ENCODE data around the gene AUTS2. TPM values are rescaled to one million over a fixed set of nuclear protein-coding genes. Genes with fewer than 3 reads are reported as not detected.

The AUTS2 gene
- polyA plus RNA-seq, 1 donor from 2014 or later = 97.3 TPM

DNA sequence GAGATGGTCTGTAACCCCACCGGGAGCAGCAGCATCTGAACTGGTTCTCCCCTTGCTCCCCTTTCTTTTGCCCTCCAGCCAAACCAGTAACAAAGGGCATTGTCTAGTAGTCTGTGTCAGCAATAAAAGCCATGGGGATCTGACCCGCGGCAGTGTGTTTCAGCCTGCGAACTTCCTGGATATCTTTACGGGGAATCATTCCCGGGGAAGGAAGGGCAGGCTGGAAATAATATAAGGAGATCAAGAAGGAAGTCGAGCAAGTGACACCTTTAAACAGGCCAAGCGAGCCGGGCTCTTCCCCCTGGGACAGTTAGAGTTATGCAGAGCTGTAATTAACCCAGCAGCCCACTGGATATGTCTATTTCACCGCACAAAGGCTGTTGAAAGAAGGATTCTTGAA is 872.5 kb downstream of the AUTS2 start:
- H4K20me1 ChIP-seq (ENCODE audit: insufficient read depth) = no peaks in the 10 kb centered on the region
- no peak overlapping the region for H3K9ac ChIP-seq (ENCODE audit: low read length)
- no peaks in the 10 kb centered on the region for H3K9me3 ChIP-seq (ENCODE audit: low read length)
- peak overlapping the region; percentile 14 for H3K27ac ChIP-seq (ENCODE audit: low read length)
- H3K9me2 ChIP-seq (ENCODE audit: insufficient read depth, low read length) = no peaks in the 10 kb centered on the region
- H3K4me2 ChIP-seq (ENCODE audit: low read length) = no peak overlapping the region
- no peaks in the 10 kb centered on the region for H3K27me3 ChIP-seq (ENCODE audit: insufficient read depth, low read depth, low read length)
- no peaks in the 10 kb centered on the region for H3F3A ChIP-seq (ENCODE audit: insufficient read depth, low read length, poor library complexity, severe bottlenecking)
- no peaks in the 10 kb centered on the region for H3K79me2 ChIP-seq (replicated peaks; ENCODE audit: insufficient read depth, low read length)
- H2AFZ ChIP-seq (ENCODE audit: low read depth, low read length) = no peak overlapping the region
- TF ChIP-seq POLR2AphosphoS5 (IDR thresholded peaks at IDR 0.05) (no peak), MXI1 (conservative IDR thresholded peaks at IDR 0.05; ENCODE audit: poor library complexity, severe bottlenecking) (no peak), TAF1 (IDR thresholded peaks at IDR 0.05; ENCODE audit: low read depth) (no peak), EZH2 (IDR thresholded peaks at IDR 0.05; ENCODE audit: borderline replicate concordance, insufficient read depth, low read length, poor library complexity, severe bottlenecking) (no peak), SMC3 (conservative IDR thresholded peaks at IDR 0.05; ENCODE audit: poor library complexity) (no peak), EP300 (conservative IDR thresholded peaks at IDR 0.05; ENCODE audit: poor library complexity, severe bottlenecking) (no peak), RAD21 (conservative IDR thresholded peaks at IDR 0.05) (no peak)
- TF ChIP-seq, protein P1, sequence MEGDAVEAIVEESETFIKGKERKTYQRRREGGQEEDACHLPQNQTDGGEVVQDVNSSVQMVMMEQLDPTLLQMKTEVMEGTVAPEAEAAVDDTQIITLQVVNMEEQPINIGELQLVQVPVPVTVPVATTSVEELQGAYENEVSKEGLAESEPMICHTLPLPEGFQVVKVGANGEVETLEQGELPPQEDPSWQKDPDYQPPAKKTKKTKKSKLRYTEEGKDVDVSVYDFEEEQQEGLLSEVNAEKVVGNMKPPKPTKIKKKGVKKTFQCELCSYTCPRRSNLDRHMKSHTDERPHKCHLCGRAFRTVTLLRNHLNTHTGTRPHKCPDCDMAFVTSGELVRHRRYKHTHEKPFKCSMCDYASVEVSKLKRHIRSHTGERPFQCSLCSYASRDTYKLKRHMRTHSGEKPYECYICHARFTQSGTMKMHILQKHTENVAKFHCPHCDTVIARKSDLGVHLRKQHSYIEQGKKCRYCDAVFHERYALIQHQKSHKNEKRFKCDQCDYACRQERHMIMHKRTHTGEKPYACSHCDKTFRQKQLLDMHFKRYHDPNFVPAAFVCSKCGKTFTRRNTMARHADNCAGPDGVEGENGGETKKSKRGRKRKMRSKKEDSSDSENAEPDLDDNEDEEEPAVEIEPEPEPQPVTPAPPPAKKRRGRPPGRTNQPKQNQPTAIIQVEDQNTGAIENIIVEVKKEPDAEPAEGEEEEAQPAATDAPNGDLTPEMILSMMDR (IDR thresholded peaks at IDR 0.05; ENCODE audit: poor library complexity, severe bottlenecking) = no peak
- TF ChIP-seq, protein P2, sequence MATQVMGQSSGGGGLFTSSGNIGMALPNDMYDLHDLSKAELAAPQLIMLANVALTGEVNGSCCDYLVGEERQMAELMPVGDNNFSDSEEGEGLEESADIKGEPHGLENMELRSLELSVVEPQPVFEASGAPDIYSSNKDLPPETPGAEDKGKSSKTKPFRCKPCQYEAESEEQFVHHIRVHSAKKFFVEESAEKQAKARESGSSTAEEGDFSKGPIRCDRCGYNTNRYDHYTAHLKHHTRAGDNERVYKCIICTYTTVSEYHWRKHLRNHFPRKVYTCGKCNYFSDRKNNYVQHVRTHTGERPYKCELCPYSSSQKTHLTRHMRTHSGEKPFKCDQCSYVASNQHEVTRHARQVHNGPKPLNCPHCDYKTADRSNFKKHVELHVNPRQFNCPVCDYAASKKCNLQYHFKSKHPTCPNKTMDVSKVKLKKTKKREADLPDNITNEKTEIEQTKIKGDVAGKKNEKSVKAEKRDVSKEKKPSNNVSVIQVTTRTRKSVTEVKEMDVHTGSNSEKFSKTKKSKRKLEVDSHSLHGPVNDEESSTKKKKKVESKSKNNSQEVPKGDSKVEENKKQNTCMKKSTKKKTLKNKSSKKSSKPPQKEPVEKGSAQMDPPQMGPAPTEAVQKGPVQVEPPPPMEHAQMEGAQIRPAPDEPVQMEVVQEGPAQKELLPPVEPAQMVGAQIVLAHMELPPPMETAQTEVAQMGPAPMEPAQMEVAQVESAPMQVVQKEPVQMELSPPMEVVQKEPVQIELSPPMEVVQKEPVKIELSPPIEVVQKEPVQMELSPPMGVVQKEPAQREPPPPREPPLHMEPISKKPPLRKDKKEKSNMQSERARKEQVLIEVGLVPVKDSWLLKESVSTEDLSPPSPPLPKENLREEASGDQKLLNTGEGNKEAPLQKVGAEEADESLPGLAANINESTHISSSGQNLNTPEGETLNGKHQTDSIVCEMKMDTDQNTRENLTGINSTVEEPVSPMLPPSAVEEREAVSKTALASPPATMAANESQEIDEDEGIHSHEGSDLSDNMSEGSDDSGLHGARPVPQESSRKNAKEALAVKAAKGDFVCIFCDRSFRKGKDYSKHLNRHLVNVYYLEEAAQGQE (IDR thresholded peaks at IDR 0.05; ENCODE audit: borderline replicate concordance) = no peak
- H3K4me3 ChIP-seq (ENCODE audit: low read length) = no peak overlapping the region
- H3K36me3 ChIP-seq (ENCODE audit: insufficient read depth, low read length) = no peaks in the 10 kb centered on the region

DNA sequence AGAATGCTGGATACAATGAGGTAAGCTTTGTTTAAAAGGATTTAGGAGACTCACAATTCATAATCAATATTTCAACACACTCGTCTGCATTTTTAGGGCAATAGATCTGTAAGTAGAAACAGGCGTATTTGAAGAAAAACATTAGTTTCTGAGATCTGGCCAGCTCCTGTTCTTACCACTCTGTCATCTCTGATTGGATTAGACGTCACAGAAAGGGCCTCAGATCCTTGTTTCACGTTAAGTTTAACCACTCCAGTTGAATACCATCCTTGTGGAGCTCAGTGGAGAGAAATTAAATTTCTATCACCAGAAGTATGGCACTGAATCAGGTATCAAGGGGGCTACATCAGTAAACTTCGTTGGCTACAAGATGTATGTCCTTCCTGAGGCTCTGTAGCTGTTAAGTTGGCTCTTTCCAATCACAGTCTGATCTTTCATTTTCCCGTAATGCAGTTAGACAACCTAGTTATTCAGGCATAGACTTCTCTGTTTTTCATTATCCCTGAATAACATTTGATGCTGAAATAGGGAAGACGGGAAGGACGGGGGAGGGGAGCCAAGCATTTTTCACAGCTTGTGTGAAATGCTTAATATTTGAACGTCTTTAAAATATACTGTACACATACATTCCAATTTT is 874.4 kb downstream of the AUTS2 start:
- no peaks in the 10 kb centered on the region for H3F3A ChIP-seq (ENCODE audit: insufficient read depth, low read length, poor library complexity, severe bottlenecking)
- no peak overlapping the region for H3K27ac ChIP-seq (ENCODE audit: low read length)
- H3K9me2 ChIP-seq (ENCODE audit: insufficient read depth, low read length) = no peaks in the 10 kb centered on the region
- H3K27me3 ChIP-seq (ENCODE audit: insufficient read depth, low read depth, low read length) = no peaks in the 10 kb centered on the region
- no peaks in the 10 kb centered on the region for H3K36me3 ChIP-seq (ENCODE audit: insufficient read depth, low read length)
- H3K9me3 ChIP-seq (ENCODE audit: low read length) = no peaks in the 10 kb centered on the region
- no peak overlapping the region for H2AFZ ChIP-seq (ENCODE audit: low read depth, low read length)
- H3K79me2 ChIP-seq (replicated peaks; ENCODE audit: insufficient read depth, low read length) = no peaks in the 10 kb centered on the region
- no peaks in the 10 kb centered on the region for H4K20me1 ChIP-seq (ENCODE audit: insufficient read depth)
- TF ChIP-seq SMC3 (conservative IDR thresholded peaks at IDR 0.05; ENCODE audit: poor library complexity) = no peak
- TF ChIP-seq EP300 (conservative IDR thresholded peaks at IDR 0.05; ENCODE audit: poor library complexity, severe bottlenecking) = no peak
- no peak for TF ChIP-seq POLR2AphosphoS5 (IDR thresholded peaks at IDR 0.05)
- no peak for TF ChIP-seq MXI1 (conservative IDR thresholded peaks at IDR 0.05; ENCODE audit: poor library complexity, severe bottlenecking)
- no peak for TF ChIP-seq RAD21 (conservative IDR thresholded peaks at IDR 0.05)
- TF ChIP-seq, protein P2 (IDR thresholded peaks at IDR 0.05; ENCODE audit: borderline replicate concordance) = no peak
- H3K4me2 ChIP-seq (ENCODE audit: low read length) = no peak overlapping the region
- no peak overlapping the region for H3K4me3 ChIP-seq (ENCODE audit: low read length)
- H3K9ac ChIP-seq (ENCODE audit: low read length) = no peak overlapping the region
